DND-41 (cell line): ENCODE data around the gene HSPA1A.
"Not testable (repeated sequence)": the region's sequence is repeated elsewhere in the genome, so short reads cannot be mapped to it uniquely, and the experiment has no call there.

Experiments used
- ATAC-seq: fragments of 200-7000 bp; cut with Tn5 transposase; 3 replicates; pipeline ENCODE4 v1.9.1; 2021; ENCODE audit warnings: low read depth; ENCODE audit not compliant: insufficient read depth
- DNase-seq: peaks from one replicate; pipeline ENCODE4 v3.0.0-alpha.2; 2020
- H2AFZ ChIP-seq: 2 replicates; pipeline ENCODE4 v1.6.0; 2012; ENCODE audit warnings: low read depth, low read length
- H3K27ac ChIP-seq: 2 replicates; pipeline ENCODE4 v1.5.1; 2012; ENCODE audit warnings: low read length, inconsistent platforms
- H3K27me3 ChIP-seq: fragments of 200-600 bp; sonication (generic); 2 replicates; pipeline ENCODE4 v1.6.0; 2012; ENCODE audit warnings: low read length, mild to moderate bottlenecking, inconsistent platforms; ENCODE audit not compliant: insufficient read depth, poor library complexity
- H3K36me3 ChIP-seq: 2 replicates; pipeline ENCODE4 v1.5.1; 2012; ENCODE audit warnings: low read length, inconsistent platforms; ENCODE audit not compliant: insufficient read depth
- H3K4me1 ChIP-seq: 2 replicates; pipeline ENCODE4 v1.5.1; 2012; ENCODE audit warnings: mild to moderate bottlenecking, low read length; ENCODE audit not compliant: insufficient read depth
- H3K4me2 ChIP-seq: 2 replicates; pipeline ENCODE4 v1.6.0; 2012; ENCODE audit warnings: mild to moderate bottlenecking, moderate library complexity, low read length, inconsistent platforms; ENCODE audit not compliant: insufficient read depth
- H3K4me3 ChIP-seq, 2 experiments: fragments of 200-600 bp in 1 of 2; shearing (Covaris generic) in 1 of 2; 2 replicates each; pipeline ENCODE4 v1.5.1; 2012 to 2016; ENCODE audit warnings: inconsistent platforms in 2 of 2, low read length in 2 of 2, mild to moderate bottlenecking in 2 of 2, low read depth in 1 of 2, moderate library complexity in 1 of 2
- H3K79me2 ChIP-seq: 2 replicates; pipeline ENCODE4 v1.6.0; 2012; ENCODE audit warnings: low read length, inconsistent platforms; ENCODE audit not compliant: insufficient read depth
- H3K9ac ChIP-seq: 2 replicates; pipeline ENCODE4 v1.6.0; 2012; ENCODE audit warnings: low read depth, mild to moderate bottlenecking, inconsistent platforms, low read length, moderate library complexity
- H3K9me3 ChIP-seq: 2 replicates; pipeline ENCODE4 v1.5.1; 2012; ENCODE audit warnings: low read length, moderate library complexity, mild to moderate bottlenecking, inconsistent platforms; ENCODE audit not compliant: insufficient read depth, severe bottlenecking
- H4K20me1 ChIP-seq: 2 replicates; pipeline ENCODE4 v1.6.0; 2012; ENCODE audit warnings: low read length; ENCODE audit not compliant: insufficient read depth
- EZH2 ChIP-seq: IDR thresholded peaks from 3 replicates; pipeline ENCODE4 v1.6.1; 2012; ENCODE audit warnings: borderline replicate concordance, low read depth, mild to moderate bottlenecking, moderate library complexity, low read length, inconsistent platforms; ENCODE audit not compliant: severe bottlenecking
- TF ChIP-seq, protein P1 (sequence below): IDR thresholded peaks from 2 replicates; pipeline ENCODE4 v1.5.1; 2012; ENCODE audit warnings: borderline replicate concordance, low read length, moderate library complexity, mild to moderate bottlenecking; ENCODE audit not compliant: poor library complexity, severe bottlenecking; ENCODE audit errors: extremely low read depth

The HSPA1A gene

DNA sequence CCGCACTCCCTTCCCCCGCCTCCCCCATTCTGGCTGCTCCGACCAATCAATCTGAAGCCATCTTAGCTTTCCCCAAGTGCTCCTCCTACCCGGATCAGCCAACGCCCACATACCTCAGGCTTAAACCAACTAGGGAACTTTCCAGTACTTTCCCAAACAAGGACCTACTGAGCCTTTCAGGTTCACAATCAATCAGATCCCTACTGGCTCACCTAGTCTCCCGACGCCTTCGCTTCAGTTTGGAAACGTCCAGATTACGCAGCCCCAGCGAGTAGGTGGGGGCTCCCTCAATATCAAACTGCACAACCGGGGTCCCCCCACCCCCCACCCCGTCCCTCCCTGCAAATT is 692 bp upstream of the HSPA1A start:
- ATAC-seq (peak; percentile 43; the same call in 1 of the 3 replicates), DNase-seq (peak; percentile 52)
- Histone ChIP-seq H3K27me3 (no peaks in the 10 kb centered on the region), H4K20me1 (no peaks in the 10 kb centered on the region), H3K4me3 (no peak overlapping the region), H3K27ac (no peak overlapping the region), H2AFZ (no peak overlapping the region; the same call in 1 of the 2 replicates), H3K36me3 (no peaks in the 10 kb centered on the region), H3K4me1 (no peaks in the 10 kb centered on the region), H3K79me2 (no peaks in the 10 kb centered on the region), H3K4me2 (no peak overlapping the region), H3K9ac (no peak overlapping the region), H3K9me3 (no peaks in the 10 kb centered on the region)
- no peak for TF ChIP-seq EZH2
- TF ChIP-seq, protein P1, sequence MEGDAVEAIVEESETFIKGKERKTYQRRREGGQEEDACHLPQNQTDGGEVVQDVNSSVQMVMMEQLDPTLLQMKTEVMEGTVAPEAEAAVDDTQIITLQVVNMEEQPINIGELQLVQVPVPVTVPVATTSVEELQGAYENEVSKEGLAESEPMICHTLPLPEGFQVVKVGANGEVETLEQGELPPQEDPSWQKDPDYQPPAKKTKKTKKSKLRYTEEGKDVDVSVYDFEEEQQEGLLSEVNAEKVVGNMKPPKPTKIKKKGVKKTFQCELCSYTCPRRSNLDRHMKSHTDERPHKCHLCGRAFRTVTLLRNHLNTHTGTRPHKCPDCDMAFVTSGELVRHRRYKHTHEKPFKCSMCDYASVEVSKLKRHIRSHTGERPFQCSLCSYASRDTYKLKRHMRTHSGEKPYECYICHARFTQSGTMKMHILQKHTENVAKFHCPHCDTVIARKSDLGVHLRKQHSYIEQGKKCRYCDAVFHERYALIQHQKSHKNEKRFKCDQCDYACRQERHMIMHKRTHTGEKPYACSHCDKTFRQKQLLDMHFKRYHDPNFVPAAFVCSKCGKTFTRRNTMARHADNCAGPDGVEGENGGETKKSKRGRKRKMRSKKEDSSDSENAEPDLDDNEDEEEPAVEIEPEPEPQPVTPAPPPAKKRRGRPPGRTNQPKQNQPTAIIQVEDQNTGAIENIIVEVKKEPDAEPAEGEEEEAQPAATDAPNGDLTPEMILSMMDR = no peak

DNA sequence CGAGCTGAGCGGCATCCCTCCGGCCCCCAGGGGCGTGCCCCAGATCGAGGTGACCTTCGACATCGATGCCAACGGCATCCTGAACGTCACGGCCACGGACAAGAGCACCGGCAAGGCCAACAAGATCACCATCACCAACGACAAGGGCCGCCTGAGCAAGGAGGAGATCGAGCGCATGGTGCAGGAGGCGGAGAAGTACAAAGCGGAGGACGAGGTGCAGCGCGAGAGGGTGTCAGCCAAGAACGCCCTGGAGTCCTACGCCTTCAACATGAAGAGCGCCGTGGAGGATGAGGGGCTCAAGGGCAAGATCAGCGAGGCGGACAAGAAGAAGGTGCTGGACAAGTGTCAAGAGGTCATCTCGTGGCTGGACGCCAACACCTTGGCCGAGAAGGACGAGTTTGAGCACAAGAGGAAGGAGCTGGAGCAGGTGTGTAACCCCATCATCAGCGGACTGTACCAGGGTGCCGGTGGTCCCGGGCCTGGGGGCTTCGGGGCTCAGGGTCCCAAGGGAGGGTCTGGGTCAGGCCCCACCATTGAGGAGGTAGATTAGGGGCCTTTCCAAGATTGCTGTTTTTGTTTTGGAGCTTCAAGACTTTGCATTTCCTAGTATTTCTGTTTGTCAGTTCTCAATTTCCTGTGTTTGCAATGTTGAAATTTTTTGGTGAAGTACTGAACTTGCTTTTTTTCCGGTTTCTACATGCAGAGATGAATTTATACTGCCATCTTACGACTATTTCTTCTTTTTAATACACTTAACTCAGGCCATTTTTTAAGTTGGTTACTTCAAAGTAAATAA is 2.0 kb downstream of the HSPA1A start:
- H3K36me3 ChIP-seq, H3K9me3 ChIP-seq, H4K20me1 ChIP-seq, H3K27me3 ChIP-seq, H3K9ac ChIP-seq, H2AFZ ChIP-seq, H3K27ac ChIP-seq, H3K79me2 ChIP-seq, DNase-seq: not testable (repeated sequence)
- Histone ChIP-seq H3K4me3 (peak overlapping the region in 1 of 2 experiments; percentile 47; a peak in 2 of 4 replicates), H3K4me2 (peak overlapping the region; percentile 44; the same call in 1 of the 2 replicates), H3K4me1 (peaks cover 16% of the 10 kb centered on the region)
- peak; percentile 68 for ATAC-seq

DNA sequence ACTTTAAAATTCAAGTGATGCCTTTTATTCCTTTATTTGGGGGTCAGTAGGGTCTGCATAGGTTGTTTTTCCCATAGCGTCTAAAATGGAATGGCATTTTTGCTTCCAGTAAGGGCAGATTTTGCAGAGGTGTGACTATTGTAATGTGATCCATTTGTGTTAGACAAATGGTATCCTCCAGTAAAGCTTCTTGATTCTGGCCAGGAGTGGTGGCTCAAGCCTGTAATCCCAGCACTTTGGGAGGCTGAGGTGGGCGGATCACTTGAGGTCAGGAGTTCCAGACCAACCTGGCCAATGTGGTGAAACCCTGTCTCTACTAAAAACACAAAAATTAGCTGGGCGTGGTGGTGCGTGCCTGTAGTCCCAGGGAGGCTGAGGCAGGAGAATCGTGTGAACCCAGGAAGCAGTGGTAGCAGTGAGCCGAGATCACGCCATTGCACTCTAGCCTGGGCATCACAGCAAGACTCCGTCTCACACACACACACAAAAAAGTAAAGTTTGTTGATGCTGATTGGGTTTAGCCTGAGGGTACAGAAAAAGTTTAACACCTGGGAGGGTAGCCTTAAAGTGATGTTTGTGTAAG is 2.7 kb downstream of the HSPA1A start:
- not testable (repeated sequence) for H3K79me2 ChIP-seq, H3K27ac ChIP-seq, H3K27me3 ChIP-seq, ATAC-seq, H3K4me2 ChIP-seq, H3K36me3 ChIP-seq, H3K4me3 ChIP-seq, H3K9me3 ChIP-seq, H2AFZ ChIP-seq, H4K20me1 ChIP-seq, DNase-seq, H3K9ac ChIP-seq
- peaks cover 23% of the 10 kb centered on the region for H3K4me1 ChIP-seq

DNA sequence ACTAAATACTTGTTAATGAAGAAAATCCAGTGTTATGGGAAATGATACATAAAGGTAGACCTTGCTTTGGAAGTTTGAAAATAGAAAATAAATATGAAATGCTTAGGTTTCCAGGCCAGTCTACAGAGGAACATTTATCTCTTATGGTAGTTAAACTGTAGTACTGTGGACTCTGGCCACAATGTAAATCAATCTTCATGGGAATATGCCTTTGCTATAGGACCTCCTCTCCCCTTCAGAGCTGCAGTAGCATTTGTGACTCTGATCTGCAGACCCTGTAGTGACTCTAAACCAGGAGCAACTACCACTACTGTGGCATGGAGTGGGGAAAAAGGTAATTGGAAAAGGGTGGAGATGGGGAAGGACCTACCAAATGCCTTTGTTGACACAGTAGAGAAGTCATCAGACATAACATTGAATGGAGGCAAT is 4.5 kb downstream of the HSPA1A start:
- no peak for ATAC-seq
- Histone ChIP-seq H3K79me2 (peaks cover 2% of the 10 kb centered on the region; the same call in 1 of the 2 replicates), H3K4me1 (peaks cover 24% of the 10 kb centered on the region), H3K4me3 (no peak overlapping the region), H3K4me2 (no peak overlapping the region), H3K27ac (no peak overlapping the region), H3K9ac (no peak overlapping the region), H4K20me1 (no peaks in the 10 kb centered on the region), H3K9me3 (no peaks in the 10 kb centered on the region), H2AFZ (no peak overlapping the region), H3K27me3 (no peaks in the 10 kb centered on the region), H3K36me3 (no peaks in the 10 kb centered on the region)
- TF ChIP-seq, protein P1 = no peak
- no peak for TF ChIP-seq EZH2
- no peak for DNase-seq

DNA sequence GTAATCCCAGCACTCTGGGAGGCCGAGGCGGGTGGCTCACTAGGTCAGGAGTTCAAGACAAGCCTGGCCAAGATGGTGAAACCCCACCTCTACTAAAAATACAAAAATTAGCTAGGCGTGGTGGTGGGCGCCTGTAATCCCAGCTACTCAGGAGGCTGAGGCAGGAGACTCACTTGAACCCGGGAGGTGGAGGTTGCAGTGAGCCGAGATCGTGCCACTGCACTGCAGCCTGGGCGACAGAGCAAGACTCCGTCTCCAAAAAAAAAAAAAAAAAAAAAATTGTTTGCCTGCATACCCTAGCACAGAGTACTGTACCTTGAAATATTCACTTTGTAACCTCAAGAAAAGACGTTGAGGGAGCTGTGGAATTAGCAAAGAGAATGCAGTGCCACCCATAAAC is 5.1 kb downstream of the HSPA1A start:
- H3K27ac ChIP-seq, H2AFZ ChIP-seq, H3K36me3 ChIP-seq, H3K4me3 ChIP-seq, H3K9me3 ChIP-seq, H3K79me2 ChIP-seq, H3K27me3 ChIP-seq, ATAC-seq, H3K9ac ChIP-seq, DNase-seq, H4K20me1 ChIP-seq: not testable (repeated sequence)
- H3K4me1 ChIP-seq = peaks cover 26% of the 10 kb centered on the region
- H3K4me2 ChIP-seq = peak overlapping the region; percentile 95; the same call in 1 of the 2 replicates
